ENCODE results near the gene CD83.
"Not testable (repeated sequence)": the region's sequence is repeated elsewhere in the genome, so short reads cannot be mapped to it uniquely, and the experiment has no call there.

Gene CD83, protein sequence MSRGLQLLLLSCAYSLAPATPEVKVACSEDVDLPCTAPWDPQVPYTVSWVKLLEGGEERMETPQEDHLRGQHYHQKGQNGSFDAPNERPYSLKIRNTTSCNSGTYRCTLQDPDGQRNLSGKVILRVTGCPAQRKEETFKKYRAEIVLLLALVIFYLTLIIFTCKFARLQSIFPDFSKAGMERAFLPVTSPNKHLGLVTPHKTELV

GRCh38 chr6:14117158-14118090 lies at the start of gene CD83:
TSS of gene CD83 (plus strand) at chr6:14117772. CDS start at chr6:14117812, 40 bp downstream.
- peak; percentile 63 to 68 for DNase-seq (ENCODE audit: low read depth in 2 of 2)

DNA sequence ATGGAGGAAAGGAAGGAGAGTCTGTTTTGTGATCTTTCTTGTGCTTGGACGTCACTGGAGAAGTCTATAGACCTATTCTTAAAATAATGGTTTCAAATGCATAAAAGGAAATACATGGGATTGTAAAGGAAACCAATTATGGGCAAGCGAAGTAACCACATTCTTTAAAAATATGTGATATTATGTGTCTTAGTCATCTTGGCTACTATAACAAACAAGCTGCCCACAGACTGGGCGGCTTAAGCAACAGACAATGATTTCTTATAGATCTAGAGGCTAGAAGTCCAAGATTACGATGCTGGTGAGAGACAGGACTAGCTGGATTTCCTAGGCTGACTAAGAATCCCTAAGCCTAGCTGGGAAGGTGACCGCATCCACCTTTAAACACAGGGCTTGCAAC lies 49.4 kb upstream of the CD83 start:
- DNase-seq (ENCODE audit: low read depth in 2 of 2): no peak

DNA sequence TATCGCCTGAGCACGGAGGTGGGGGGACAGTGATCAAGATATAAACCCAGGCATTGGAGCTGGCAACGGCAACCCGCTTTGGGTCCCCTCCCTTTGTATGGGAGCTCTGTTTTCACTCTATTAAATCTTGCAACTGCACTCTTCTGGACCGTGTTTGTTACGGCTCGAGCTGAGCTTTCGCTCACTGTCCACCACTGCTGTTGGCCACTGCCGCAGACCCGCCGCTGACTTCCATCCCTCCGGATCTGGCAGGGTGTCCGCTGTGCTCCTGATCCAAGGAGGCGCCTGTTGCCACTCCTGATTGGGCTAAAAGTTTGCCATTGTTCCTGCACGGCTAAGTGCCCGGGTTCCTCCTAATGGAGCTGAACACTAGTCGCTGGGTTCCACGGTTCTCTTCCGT lies 48.9 kb upstream of the CD83 start:
- DNase-seq (ENCODE audit: low read depth in 2 of 2): no peak

DNA sequence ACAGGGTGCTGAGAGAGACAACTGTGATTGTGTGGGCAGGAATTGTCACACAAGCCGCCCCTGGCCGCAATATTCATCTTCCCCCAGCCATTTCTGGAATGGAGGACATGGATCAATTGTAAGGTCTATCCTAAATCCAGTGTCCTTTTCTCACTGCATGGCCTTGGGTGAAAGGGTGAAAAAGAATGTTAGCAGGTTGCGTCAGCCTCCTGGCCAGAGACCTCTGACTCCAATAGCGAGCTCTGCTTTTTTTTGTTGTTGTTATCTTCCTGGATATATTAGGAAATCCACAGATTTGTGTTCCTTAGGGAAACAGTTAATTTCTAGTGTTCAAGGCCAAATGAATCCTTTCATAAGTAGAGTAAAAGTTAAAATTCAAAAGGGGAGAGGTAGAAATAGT lies 47.1 kb upstream of the CD83 start:
- DNase-seq (ENCODE audit: low read depth in 2 of 2): no peak

DNA sequence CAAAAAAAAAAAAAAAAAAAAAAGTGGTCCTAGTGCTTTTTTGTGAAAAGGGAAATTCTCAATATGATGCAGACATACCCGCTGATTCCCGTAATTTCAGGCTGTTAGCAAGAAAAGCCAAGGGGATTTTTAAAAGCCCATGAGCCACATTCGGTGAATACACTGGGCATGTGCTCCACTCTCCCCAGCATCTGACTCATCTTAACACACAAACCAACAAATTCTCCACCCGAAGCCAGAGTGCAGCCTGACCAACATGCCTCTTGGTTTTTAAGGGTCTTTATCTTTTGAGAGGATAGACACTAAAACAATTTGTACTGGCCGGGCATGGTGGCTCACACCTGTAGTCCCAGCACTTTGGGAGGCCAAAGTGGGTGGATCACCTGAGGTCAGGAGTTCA lies 45.5 kb upstream of the CD83 start:
- no peak for DNase-seq (ENCODE audit: low read depth in 2 of 2)

DNA sequence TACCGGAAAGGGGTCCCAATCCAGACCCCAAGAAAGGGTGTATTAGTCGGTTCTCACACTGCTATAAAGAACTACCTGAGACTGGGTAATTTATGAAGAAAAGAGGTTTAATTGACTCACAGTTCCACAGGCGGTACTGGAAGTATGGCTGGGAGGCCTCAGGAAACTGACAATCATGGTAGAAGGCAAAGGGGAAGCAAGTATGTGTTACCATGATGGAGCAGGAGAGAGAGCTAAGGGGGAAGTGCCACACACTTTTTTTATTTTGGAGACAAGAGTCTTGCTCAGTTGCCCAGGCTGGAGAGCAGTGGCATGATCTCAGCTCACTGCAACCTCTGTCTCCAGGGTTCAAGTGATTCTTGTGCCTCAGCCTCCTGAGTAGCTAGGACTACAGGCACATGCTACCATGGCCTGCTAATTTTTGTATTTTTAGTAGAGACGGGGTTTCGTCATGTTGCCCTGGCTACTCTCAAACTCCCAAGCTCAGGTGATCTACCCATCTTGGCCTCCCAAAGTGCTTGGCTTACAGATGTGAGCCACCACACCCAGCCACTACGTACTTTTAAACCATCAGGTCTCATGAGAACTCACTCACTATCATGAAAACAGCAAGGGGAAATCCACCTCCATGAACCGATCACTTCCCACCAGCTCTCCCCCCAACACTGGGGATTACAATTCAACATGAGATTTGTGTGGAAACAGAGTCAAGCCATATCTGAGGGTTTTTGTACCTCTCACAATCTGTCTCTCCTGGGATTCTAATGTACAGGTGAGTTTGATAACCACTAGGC lies 43.8 kb upstream of the CD83 start:
- not testable (repeated sequence) for DNase-seq (ENCODE audit: low read depth in 2 of 2)

DNA sequence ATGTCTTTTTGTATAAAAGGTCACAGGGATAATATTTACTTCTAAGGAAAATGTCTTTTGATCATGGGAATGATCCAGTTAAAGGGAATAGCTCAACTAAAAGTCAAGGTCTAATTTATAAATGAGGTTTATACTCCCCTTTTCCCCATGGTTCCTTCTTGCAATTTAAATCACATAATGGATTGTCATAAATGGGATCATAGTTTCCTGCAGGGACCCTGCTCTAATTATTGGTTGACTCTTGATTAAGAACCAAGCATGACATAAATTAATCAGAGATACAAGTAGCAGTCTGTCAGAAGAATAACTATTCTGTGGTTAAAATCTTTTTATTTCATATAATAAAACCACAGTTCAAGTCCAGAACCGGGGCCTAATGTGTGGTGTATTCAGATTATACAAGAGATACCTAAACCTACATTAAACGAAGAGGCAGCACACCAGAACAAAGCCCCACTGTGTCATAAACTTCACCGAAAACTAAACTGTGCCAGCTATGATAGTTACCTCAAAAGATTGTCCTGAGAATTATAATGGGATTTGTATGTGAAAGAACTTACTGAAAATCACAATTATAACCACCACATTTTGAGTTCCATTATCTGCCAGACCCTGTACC lies 43.0 kb upstream of the CD83 start:
- no peak for DNase-seq (ENCODE audit: low read depth in 2 of 2)

DNA sequence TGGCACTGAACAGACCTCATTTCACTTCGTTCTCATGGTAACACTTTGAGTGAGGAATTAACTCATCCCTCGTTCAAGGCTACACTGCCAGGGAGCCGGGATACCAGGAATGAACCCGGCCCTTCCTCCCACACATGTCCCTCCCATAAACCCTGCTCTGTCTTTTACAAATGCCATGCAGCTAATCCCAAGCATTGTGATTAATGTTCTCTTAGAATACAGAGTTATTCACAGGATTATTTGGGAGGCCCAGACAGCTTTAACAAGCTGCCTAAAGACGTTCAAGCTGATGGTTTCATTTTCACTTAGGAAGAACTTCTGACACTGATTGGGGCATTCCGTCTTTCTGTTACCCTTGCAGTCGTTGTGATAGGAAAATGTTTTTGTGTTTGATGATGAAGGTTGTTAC lies 42.5 kb upstream of the CD83 start:
- DNase-seq (ENCODE audit: low read depth in 2 of 2): no peak

- no peak for DNase-seq (ENCODE audit: low read depth in 2 of 2)
Measured at GRCh38 chr6:14077193-14077867, 40.2 kb upstream of the CD83 start.

- DNase-seq (ENCODE audit: low read depth in 2 of 2): no peak
Measured at GRCh38 chr6:14079433-14079832, 38.1 kb upstream of the CD83 start.

- no peak for DNase-seq (ENCODE audit: low read depth in 2 of 2)
Measured at GRCh38 chr6:14079971-14080370, 37.6 kb upstream of the CD83 start.

GRCh38 chr6:14081126-14081525 lies 36.4 kb upstream of the CD83 start:
- DNase-seq (ENCODE audit: low read depth in 2 of 2): no peak

DNA sequence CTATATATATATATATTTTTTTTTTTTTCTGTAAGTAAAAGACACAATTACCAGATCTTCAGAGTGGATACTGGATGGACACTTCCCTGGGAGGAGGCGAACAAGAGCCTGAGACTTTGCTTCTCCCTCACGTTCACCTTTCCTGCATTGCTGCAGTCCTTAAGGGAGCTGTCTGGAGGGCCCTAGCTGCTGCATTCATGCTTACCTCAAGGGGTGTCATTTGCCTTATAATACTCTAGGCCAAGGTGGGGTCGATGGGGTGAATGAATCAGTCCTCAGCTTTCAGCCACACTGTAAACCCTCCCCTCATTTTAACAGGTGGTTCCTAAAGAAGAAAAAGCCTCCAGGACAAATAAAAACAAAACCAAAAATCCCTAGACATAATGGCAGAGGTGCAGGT lies 34.8 kb upstream of the CD83 start:
- no peak for DNase-seq (ENCODE audit: low read depth in 2 of 2)

- DNase-seq (ENCODE audit: low read depth in 2 of 2): no peak
Measured at GRCh38 chr6:14083262-14083661, 34.3 kb upstream of the CD83 start.

DNA sequence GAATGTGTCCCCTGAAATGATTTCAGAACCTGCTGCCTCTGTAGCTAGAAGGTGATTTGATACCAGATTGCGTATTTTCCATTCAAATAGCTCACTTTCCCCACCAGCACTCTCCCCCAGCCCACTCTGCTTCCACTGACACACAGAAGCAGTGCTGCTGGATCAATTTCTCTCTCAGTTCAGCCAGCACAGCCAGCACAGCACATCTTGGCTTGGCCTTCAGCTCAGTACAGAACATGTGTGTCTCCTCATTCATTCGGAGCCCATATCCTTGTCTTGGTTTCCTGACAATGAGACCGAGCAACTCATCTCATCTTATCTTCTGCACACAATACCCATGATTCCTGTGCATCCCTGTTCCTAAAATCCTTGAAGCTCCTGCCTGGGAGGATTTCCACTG lies 33.8 kb upstream of the CD83 start:
- no peak for DNase-seq (ENCODE audit: low read depth in 2 of 2)

DNA sequence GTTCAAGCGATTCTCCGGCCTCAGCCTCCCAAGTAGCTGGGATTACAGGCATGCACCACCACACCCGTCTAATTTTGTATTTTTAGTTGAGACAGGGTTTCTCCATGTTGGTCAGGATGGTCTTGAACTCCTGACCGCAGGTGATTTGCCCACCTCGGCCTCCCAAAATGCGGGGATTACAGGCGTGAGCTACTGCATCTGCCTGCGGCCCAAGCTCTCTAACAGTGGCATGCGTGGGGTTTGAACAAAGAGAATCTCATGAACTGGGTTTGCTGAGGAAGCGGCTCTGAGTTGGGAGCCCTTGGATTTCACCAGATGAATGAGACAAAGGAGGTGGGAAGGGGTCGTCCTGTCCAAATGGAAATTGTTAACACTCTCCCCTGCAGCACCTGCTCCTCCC lies 33.2 kb upstream of the CD83 start:
- DNase-seq (ENCODE audit: low read depth in 2 of 2): no peak

- no peak for DNase-seq (ENCODE audit: low read depth in 2 of 2)
Measured at GRCh38 chr6:14085176-14085787, 32.3 kb upstream of the CD83 start.

GRCh38 chr6:14086701-14087100 lies 30.9 kb upstream of the CD83 start:
- DNase-seq (ENCODE audit: low read depth in 2 of 2): no peak

GRCh38 chr6:14088600-14089192 lies 28.9 kb upstream of the CD83 start:
- DNase-seq (ENCODE audit: low read depth in 2 of 2): no peak

DNA sequence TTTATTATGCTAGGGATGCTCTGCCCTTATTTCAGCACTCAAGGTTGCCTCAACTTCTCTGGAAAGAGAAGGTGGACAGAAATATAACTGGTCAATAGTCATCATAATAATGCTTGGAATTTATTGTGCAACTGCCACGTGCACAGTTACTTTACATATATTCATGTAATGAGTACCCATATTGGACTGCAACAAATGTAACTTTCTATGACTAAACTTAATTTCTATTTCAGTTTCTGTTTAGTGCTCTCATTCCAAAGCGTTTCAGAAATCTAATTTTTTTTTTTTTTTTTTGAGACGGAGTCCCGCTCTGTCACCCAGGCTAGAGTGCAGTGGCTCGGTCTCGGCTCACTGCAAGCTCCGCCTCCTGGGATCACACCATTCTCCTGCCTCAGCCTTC lies 28.3 kb upstream of the CD83 start:
- DNase-seq (ENCODE audit: low read depth in 2 of 2): no peak

All from stimulated activated CD4-positive, alpha-beta T cell treated with anti-CD3 and anti-CD28 coated beads, Interleukin-12 subunit alpha, Interleukin-12 subunit beta, amount 100 ng/mL, for 24 hours (primary cell).